Upper lobe of left lung (tissue), 4 donors: ENCODE measurements around the gene RBM20.

Experiments
- CTCF ChIP-seq, 6 experiments: fragments of 450-650 bp in 4 of 6; fragments of 200-600 bp in 2 of 6; sonication (generic) in 2 of 6; IDR thresholded peaks; one replicate each; pipeline ENCODE4 v1.5.1; 2016 to 2019; ENCODE audit warnings: antibody characterized with exemption in 6 of 6
- POLR2AphosphoS5 ChIP-seq, 2 donors: sonication (generic); formaldehyde crosslinking; IDR thresholded peaks; one replicate each; pipeline ENCODE4 v1.5.1; 2017; ENCODE audit warnings: antibody characterized with exemption in 2 of 2

- TF ChIP-seq POLR2AphosphoS5 (IDR thresholded peaks at IDR 0.05) (no peak), CTCF (IDR thresholded peaks at IDR 0.05) (no peak)
Observed at GRCh38 chr10:110876788-110877187, 232.7 kb downstream of the RBM20 start.
